Measurements from ENCODE around the gene PAQR7. TPM values are rescaled to one million over a fixed set of nuclear protein-coding genes. Genes with fewer than 3 reads are reported as not detected.

PAQR7 gene
- total RNA-seq, 1 experiment from 2014 or later = 13.6 TPM

DNA sequence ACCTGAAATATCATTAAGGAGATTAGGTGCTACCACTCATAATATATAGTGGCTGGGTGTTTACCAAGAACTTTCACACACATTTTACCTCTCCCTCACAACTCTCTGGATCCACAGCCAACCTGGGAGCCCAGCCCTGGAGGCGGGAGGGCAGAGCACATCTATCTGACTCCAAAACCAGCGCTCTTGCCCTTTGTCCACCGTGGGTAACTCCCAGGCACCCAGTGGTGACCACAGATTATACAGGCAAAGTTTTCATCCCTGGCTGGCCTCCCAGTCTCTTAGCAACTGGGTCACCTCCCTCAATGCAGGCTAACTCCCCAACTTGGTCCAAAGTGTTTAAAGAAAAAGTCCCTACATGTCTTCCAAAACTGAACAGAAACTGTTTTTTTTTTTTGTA is 2.4 kb downstream of the PAQR7 start:
- TF ChIP-seq, protein P1, sequence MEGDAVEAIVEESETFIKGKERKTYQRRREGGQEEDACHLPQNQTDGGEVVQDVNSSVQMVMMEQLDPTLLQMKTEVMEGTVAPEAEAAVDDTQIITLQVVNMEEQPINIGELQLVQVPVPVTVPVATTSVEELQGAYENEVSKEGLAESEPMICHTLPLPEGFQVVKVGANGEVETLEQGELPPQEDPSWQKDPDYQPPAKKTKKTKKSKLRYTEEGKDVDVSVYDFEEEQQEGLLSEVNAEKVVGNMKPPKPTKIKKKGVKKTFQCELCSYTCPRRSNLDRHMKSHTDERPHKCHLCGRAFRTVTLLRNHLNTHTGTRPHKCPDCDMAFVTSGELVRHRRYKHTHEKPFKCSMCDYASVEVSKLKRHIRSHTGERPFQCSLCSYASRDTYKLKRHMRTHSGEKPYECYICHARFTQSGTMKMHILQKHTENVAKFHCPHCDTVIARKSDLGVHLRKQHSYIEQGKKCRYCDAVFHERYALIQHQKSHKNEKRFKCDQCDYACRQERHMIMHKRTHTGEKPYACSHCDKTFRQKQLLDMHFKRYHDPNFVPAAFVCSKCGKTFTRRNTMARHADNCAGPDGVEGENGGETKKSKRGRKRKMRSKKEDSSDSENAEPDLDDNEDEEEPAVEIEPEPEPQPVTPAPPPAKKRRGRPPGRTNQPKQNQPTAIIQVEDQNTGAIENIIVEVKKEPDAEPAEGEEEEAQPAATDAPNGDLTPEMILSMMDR (IDR thresholded peaks at IDR 0.05; ENCODE audit: unreplicated experiment) = no peak
- peaks cover 11% of the 10 kb centered on the region for H3K4me1 Mint-ChIP-seq (ENCODE audit: low read depth, unreplicated experiment)
- no TSS peak for BruUV-seq (replicated peaks)

DNA sequence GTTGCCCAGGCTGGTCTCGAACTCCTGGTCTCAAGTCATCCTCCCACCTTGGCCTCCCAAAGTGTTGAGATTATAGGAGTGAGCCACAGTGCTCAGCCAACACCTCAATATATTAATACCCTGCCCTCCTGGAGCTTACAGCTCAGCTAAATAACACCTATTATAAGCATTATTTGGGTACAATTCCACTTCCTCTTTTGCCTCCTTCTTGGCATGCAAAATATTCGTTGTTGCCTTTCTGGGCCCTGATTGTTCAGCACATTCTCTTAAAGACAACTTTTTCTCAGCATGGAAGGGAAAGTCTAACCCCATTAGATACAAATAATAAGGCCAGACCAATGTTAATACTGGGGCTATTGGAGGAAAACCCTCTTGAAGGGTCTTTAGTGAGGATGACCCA is 2.8 kb downstream of the PAQR7 start:
- CTCF ChIA-PET = no interaction called here
- H3K4me3 Mint-ChIP-seq (ENCODE audit: low read depth, unreplicated experiment) = no peak overlapping the region
- H3K36me3 Mint-ChIP-seq (ENCODE audit: insufficient read depth, unreplicated experiment) = peaks cover 22% of the 10 kb centered on the region
- DNase-seq = no peak
- H3K4me1 Mint-ChIP-seq (ENCODE audit: low read depth, unreplicated experiment) = peaks cover 15% of the 10 kb centered on the region
- no peak overlapping the region for H3K27ac Mint-ChIP-seq (ENCODE audit: unreplicated experiment)
- no peaks in the 10 kb centered on the region for H3K27me3 Mint-ChIP-seq (ENCODE audit: unreplicated experiment)
- TF ChIP-seq, protein P1 (IDR thresholded peaks at IDR 0.05; ENCODE audit: unreplicated experiment) = no peak
- H3K9me3 Mint-ChIP-seq (ENCODE audit: low read depth, unreplicated experiment) = no peaks in the 10 kb centered on the region
- intact Hi-C loops (cut with micrococcal nuclease; ENCODE audit: unreplicated experiment) = no loop called here
- no TSS peak for BruUV-seq (replicated peaks)

More for the DNA sequence above, 2.4 kb downstream of the PAQR7 start:
- Mint-ChIP-seq H3K9me3 (ENCODE audit: low read depth, unreplicated experiment) (no peaks in the 10 kb centered on the region), H3K27ac (ENCODE audit: unreplicated experiment) (no peak overlapping the region), H3K4me3 (ENCODE audit: low read depth, unreplicated experiment) (no peak overlapping the region), H3K36me3 (ENCODE audit: insufficient read depth, unreplicated experiment) (peaks cover 22% of the 10 kb centered on the region), H3K27me3 (ENCODE audit: unreplicated experiment) (no peaks in the 10 kb centered on the region)
- DNase-seq = no peak
- intact Hi-C loops (cut with micrococcal nuclease; ENCODE audit: unreplicated experiment) = no loop called here
- CTCF ChIA-PET = no interaction called here

DNA sequence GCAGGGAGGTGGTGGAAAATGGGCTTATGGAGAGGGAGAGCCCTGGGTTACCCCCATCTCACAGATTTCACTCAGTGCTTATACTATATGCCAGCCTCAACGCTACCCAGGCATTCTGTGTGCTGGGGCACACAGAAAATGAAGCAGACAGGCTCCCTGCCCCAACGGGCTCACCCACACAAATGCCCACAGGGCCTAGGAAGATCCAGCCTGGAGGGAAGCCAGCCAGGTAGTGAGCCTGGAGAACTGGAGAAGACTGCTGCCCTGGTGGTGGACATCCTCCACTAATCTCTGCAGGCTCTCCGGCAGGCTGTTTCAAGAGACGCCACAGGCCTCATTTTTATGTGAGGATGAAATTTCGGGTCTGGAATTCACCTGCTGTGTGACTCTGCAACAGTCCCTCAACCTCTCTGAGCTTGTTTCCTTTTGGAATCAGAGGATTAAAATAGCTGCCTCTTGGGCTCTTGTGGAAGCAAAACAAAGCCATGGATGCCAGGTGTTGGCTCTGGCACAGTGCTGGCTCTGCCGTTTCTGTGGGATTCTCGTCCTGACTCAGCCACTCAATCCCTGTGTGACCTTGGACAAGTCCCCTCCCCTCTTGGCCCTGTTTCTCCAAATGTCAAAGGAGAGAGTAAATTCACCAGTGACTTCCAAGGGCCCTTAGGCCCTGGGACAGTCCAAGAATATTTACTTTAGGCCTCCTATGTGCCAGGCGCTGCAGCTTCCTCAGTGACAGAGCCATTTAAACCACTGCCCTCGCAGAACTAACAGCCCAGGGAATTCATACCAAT is 3.6 kb downstream of the PAQR7 start:
- Mint-ChIP-seq H3K4me3 (ENCODE audit: low read depth, unreplicated experiment) (no peak overlapping the region), H3K9me3 (ENCODE audit: low read depth, unreplicated experiment) (no peaks in the 10 kb centered on the region), H3K4me1 (ENCODE audit: low read depth, unreplicated experiment) (peaks cover 21% of the 10 kb centered on the region), H3K27me3 (ENCODE audit: unreplicated experiment) (no peaks in the 10 kb centered on the region), H3K27ac (ENCODE audit: unreplicated experiment) (no peak overlapping the region), H3K36me3 (ENCODE audit: insufficient read depth, unreplicated experiment) (peaks cover 29% of the 10 kb centered on the region)
- TF ChIP-seq, protein P1 (IDR thresholded peaks at IDR 0.05; ENCODE audit: unreplicated experiment) = no peak
- no peak for DNase-seq
- no TSS peak for BruUV-seq (replicated peaks)
- CTCF ChIA-PET = no interaction called here
- intact Hi-C loops (cut with micrococcal nuclease; ENCODE audit: unreplicated experiment) = no loop called here

DNA sequence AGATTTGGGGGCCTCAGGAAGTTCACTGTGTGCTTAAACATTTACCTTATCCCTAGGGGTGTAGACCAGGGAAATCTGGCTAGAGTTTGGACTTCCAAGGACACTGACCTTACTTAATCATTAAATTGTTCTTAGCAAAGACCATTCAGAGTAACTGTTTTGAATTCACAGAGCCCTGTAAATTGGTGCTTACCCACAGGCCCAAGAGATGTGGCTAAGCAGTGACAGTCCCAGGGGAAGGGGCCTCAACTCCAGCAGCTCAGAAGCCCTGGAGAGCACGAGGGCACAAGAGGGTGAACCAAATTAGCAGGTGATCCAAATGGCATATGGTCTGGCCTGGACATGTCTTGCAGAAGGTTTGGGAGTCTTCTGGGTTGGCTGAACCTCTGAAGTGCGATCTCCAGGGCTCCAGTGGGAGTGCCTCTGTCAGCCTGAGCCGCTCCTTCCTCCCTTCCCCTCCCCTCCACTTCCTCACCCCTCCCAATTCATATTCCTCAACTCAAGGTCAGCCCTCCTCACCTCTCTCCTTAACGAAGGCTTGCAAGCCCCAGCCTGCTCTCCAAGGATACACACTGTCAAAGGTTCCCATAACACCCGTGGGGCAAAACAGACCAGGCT is 4.3 kb downstream of the PAQR7 start:
- Mint-ChIP-seq H3K27ac (ENCODE audit: unreplicated experiment) (no peak overlapping the region), H3K9me3 (ENCODE audit: low read depth, unreplicated experiment) (no peaks in the 10 kb centered on the region), H3K4me1 (ENCODE audit: low read depth, unreplicated experiment) (peaks cover 14% of the 10 kb centered on the region), H3K4me3 (ENCODE audit: low read depth, unreplicated experiment) (no peak overlapping the region), H3K27me3 (ENCODE audit: unreplicated experiment) (no peaks in the 10 kb centered on the region), H3K36me3 (ENCODE audit: insufficient read depth, unreplicated experiment) (peaks cover 29% of the 10 kb centered on the region)
- CTCF ChIA-PET = interaction anchor here (0.6 kb wide), 1 partner anchor 52 kb away, joined by 9 read pairs; no protein-coding TSS in a partner anchor
- no peak for DNase-seq
- TF ChIP-seq, protein P1 (IDR thresholded peaks at IDR 0.05; ENCODE audit: unreplicated experiment) = no peak
- intact Hi-C loops (cut with micrococcal nuclease; ENCODE audit: unreplicated experiment) = no loop called here
- BruUV-seq (replicated peaks) = no TSS peak

Measured in Calu3 (cell line).